Mucosa of stomach (tissue), 1 donor: Measurements from ENCODE around the gene MEOX1.

ENCODE experiments used
- H3K27me3 ChIP-seq: one replicate; pipeline ENCODE4 v1.7.0; 2013; ENCODE audit warnings: mild to moderate bottlenecking, low read length; ENCODE audit not compliant: control insufficient read depth, insufficient read depth
- H3K36me3 ChIP-seq: one replicate; pipeline ENCODE4 v1.7.0; 2013; ENCODE audit warnings: low read length; ENCODE audit not compliant: control insufficient read depth, insufficient read depth
- H3K4me1 ChIP-seq: one replicate; pipeline ENCODE4 v1.7.0; 2013; ENCODE audit warnings: mild to moderate bottlenecking, low read length; ENCODE audit not compliant: control insufficient read depth, insufficient read depth
- H3K4me3 ChIP-seq: one replicate; pipeline ENCODE4 v1.7.0; 2013; ENCODE audit warnings: low read length
- H3K9ac ChIP-seq: one replicate; pipeline ENCODE4 v1.7.0; 2013; ENCODE audit warnings: mild to moderate bottlenecking, low read length, moderate library complexity
- H3K9me3 ChIP-seq: one replicate; pipeline ENCODE4 v1.7.0; 2013; ENCODE audit warnings: mild to moderate bottlenecking, low read length, moderate library complexity; ENCODE audit not compliant: control insufficient read depth
- donor health status: Pancreatic carcinoma.

The MEOX1 gene

DNA sequence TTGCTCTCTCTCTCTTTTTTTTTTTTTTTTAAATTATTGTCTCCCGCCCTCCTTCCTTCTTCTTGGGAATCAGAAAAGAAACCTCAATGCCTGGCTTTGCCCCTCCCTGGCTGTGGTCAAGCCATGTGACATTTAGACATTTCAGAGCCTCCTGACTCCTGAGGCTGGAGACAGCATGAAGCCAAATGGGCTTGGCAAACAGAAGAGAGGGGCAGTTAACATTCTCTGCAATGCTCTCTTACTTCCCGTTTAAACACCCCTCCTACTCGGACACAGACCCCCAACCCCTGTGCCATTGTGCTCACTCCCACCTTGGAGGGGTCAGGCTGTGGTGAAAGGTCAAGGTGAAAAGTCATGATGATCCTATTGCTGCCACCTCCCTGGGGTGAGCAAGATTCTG lies 14.7 kb upstream of the MEOX1 start:
- no peak overlapping the region for H3K4me3 ChIP-seq
- peaks cover 11% of the 10 kb centered on the region for H3K4me1 ChIP-seq
- H3K27me3 ChIP-seq = no peaks in the 10 kb centered on the region
- H3K36me3 ChIP-seq = no peaks in the 10 kb centered on the region
- H3K9me3 ChIP-seq = no peaks in the 10 kb centered on the region
- H3K9ac ChIP-seq = no peak overlapping the region

GRCh38 chr17:43674394-43674793 lies 12.7 kb upstream of the MEOX1 start:
- H3K9me3 ChIP-seq = no peaks in the 10 kb centered on the region
- H3K4me3 ChIP-seq = no peak overlapping the region
- no peaks in the 10 kb centered on the region for H3K27me3 ChIP-seq
- H3K36me3 ChIP-seq = no peaks in the 10 kb centered on the region
- H3K4me1 ChIP-seq = peaks cover 29% of the 10 kb centered on the region
- H3K9ac ChIP-seq = no peak overlapping the region

DNA sequence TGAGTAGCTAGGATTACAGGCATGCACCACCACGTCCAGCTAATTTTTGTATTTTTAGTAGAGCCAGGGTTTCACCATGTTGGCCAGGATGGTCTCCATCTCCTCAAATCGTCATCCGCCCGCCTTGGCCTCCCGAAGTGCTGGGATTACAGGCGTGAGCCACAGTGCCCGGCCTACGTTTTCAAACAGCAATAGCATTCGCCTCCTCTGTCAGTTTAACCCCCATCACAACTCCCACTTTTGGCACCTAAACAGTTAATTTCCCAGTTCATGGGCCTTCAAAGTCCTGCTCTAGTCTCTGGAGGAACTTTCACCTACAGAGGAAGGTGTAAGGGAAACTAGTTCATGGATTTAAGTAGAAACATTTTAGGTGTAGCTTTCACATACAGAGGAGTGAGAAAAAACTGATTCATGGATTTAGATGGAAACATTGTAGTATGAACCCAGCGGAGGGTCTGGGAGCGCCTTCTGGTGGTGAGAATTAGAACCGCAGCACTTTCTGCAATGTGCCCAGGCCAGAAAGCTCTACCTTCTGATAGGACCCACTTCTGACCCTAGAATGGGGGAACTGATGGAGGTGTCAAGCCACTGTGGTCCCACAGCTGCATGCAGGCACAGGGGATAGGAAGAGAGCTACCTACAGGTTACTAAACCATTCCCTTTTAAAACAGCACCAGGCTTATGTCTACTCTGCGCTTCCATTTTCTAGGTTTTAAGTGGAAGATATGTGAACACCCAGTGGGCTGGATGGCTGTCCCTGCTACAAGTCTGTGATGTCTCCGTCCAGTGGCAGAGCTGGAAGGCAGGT lies 12.0 kb upstream of the MEOX1 start:
- no peaks in the 10 kb centered on the region for H3K36me3 ChIP-seq
- no peak overlapping the region for H3K4me3 ChIP-seq
- no peak overlapping the region for H3K9ac ChIP-seq
- H3K27me3 ChIP-seq = no peaks in the 10 kb centered on the region
- H3K4me1 ChIP-seq = peaks cover 32% of the 10 kb centered on the region
- no peaks in the 10 kb centered on the region for H3K9me3 ChIP-seq

DNA sequence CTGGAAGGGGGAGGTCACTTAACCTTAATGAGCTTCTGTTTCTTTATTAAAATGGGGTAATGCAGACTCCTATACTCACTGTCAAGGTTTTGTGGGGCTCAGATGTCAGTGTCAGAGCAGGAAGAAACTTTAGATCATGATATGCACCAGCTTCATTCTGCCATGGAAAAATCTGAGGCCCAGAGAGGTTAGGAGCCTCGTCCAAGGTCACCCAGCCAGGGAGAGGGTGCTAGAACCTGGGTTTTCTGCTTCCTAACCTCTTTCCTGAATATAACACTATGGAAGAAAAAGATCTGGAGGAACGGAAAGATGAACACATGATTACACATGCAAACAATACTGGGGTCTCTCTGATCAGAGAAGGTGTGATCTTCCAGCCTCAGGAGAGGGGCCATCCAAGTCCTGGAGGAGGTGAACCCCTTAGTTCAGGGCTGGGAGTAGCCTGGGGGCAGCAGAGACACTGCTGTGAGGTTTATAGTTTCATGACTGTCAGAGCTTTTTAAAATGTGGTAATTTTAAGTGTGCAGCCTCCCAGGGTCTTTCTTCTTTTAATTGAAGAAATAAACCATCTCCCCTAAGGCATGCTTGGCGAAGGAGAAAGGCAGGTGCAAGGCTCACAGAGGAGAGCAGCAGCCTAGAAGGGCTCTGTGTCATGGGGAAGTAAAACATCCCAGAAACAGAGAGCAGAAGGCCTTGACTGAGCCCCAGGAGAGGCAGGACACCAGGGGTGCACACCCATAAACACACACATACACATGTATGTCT lies 10.2 kb upstream of the MEOX1 start:
- H3K36me3 ChIP-seq = no peaks in the 10 kb centered on the region
- no peak overlapping the region for H3K9ac ChIP-seq
- no peaks in the 10 kb centered on the region for H3K27me3 ChIP-seq
- no peak overlapping the region for H3K4me3 ChIP-seq
- H3K4me1 ChIP-seq = peaks cover 24% of the 10 kb centered on the region
- H3K9me3 ChIP-seq = no peaks in the 10 kb centered on the region

DNA sequence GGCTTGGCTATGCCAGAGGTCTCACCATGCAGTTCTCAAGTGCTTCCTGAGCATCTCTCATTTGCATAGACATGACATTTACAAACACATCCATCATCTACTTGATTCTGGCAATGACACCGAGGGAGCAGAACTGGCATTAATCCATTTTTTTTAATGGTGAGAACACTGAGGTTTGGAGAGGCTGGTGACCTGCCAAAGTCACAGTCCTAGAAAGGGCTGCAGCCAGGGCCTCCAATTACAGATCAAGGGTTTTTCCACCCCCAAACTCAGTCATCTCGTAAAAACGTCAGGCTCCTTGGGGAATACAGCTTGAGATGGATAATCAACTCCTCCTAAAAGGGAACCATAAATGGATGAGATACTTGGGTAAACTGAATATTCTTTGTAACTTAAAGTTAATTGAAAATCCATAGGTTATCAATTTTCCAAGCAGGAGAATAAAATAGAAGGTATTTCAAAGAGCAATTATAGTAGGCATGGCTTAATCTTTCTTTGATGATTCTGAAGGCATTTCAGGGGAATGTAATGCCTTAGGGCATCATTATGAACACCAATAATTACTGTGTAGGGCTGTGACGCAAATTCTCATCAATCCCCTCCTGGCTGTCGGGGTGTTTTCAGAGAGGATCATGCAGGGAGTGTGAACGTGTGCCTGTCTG lies 9.4 kb upstream of the MEOX1 start:
- no peak overlapping the region for H3K4me3 ChIP-seq
- no peaks in the 10 kb centered on the region for H3K27me3 ChIP-seq
- peak overlapping the region; percentile 48 for H3K9ac ChIP-seq
- no peaks in the 10 kb centered on the region for H3K36me3 ChIP-seq
- peaks cover 25% of the 10 kb centered on the region for H3K4me1 ChIP-seq
- H3K9me3 ChIP-seq = no peaks in the 10 kb centered on the region

- Histone ChIP-seq H3K4me3 (no peak overlapping the region), H3K9me3 (no peaks in the 10 kb centered on the region), H3K9ac (peak overlapping the region; percentile 48), H3K4me1 (peaks cover 30% of the 10 kb centered on the region), H3K36me3 (no peaks in the 10 kb centered on the region), H3K27me3 (no peaks in the 10 kb centered on the region)
Measured at GRCh38 chr17:43670645-43671030, 8.9 kb upstream of the MEOX1 start.

GRCh38 chr17:43669971-43670644 lies 8.4 kb upstream of the MEOX1 start:
- peak overlapping the region; percentile 48 for H3K9ac ChIP-seq
- H3K36me3 ChIP-seq = no peaks in the 10 kb centered on the region
- H3K9me3 ChIP-seq = no peaks in the 10 kb centered on the region
- H3K4me1 ChIP-seq = peaks cover 33% of the 10 kb centered on the region
- H3K27me3 ChIP-seq = no peaks in the 10 kb centered on the region
- H3K4me3 ChIP-seq = no peak overlapping the region

DNA sequence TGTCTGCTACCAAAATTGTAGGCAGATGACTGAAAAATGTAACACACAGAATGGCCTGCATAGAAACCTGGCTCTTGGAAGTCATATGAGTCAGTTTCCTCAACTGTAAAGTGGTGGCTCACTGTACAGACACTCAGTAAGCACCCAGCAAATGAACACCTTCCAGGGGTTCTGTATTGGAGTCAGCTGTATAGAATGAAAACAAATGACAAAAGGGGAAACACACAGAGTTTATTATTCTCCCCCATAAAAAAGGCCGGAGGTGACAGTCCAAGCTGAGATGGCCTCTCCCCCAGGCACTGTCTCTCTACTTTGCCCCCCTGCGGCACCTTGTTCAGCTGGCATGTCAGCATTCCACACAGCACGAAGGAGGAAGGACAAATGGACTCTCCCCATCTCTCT lies 6.2 kb upstream of the MEOX1 start:
- H3K9ac ChIP-seq = no peak overlapping the region
- no peak overlapping the region for H3K4me3 ChIP-seq
- no peaks in the 10 kb centered on the region for H3K36me3 ChIP-seq
- H3K4me1 ChIP-seq = peaks cover 30% of the 10 kb centered on the region
- H3K9me3 ChIP-seq = no peaks in the 10 kb centered on the region
- no peaks in the 10 kb centered on the region for H3K27me3 ChIP-seq

DNA sequence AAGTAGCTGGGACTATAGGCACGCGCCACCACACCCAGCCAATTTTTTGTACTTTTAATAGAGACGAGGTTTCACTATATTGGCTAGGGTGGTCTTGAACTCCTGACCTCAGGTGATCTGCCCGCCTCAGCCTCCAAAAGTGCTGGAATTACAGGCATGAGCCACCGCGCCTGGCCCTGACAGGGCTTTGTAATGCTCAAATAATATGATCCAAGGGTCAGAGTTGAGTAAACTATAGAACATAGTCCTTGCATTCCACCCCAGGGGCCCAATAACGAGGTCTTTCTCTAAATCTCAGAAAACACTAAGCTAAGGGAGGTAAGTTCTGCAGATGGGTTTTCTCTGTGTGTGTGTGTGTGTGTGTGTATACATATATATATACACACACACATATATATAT lies 5.8 kb upstream of the MEOX1 start:
- H3K4me1 ChIP-seq = peaks cover 30% of the 10 kb centered on the region
- H3K4me3 ChIP-seq = no peak overlapping the region
- H3K27me3 ChIP-seq = no peaks in the 10 kb centered on the region
- no peaks in the 10 kb centered on the region for H3K36me3 ChIP-seq
- no peaks in the 10 kb centered on the region for H3K9me3 ChIP-seq
- no peak overlapping the region for H3K9ac ChIP-seq

GRCh38 chr17:43665937-43666236 lies 4.2 kb upstream of the MEOX1 start:
- Histone ChIP-seq H3K4me1 (peaks cover 27% of the 10 kb centered on the region), H3K27me3 (no peaks in the 10 kb centered on the region), H3K9ac (no peak overlapping the region), H3K4me3 (no peak overlapping the region), H3K9me3 (no peaks in the 10 kb centered on the region), H3K36me3 (no peaks in the 10 kb centered on the region)

DNA sequence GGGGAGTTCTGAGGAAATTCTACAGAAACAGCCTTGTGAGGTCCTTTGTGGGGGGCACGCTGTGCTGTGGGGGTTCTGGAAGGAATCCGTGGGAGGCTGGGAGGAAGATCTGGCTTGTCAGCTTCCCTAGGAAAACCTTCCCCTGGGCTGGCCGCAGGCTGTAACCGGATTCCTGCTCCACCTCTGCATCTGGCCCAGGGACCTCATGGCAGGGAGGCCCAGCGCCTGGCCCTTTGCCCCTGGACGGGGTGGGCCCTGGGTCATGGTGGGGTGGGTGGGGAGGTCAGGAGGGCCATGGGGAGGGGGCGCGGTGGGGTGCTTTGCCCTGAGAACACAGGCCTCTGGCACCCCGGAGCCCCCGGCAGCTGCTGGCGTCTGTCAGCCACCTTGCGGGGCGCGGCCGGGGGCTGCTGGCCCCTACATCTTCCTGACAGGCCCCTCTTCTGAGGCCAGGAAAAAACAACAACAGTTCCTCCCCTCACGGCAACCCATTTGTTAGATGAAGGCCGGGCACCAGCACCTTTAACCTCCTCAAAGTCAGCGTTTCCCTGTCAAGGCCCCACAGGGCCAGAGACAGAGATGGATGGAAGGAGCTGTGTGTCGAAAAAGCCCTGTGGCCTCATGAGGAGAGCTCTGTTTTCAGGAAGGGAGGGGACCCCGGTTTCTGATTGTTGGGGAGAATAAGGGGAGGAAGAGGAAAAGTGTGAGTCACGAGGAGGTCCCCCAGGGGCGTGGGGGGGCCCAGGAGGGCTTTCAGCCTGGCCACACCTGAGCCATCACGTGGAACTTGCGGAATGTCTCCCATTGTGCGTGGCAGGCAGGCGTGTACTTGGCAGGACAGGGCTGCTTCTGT lies 3.6 kb upstream of the MEOX1 start:
- Histone ChIP-seq H3K4me1 (peaks cover 21% of the 10 kb centered on the region), H3K36me3 (no peaks in the 10 kb centered on the region), H3K27me3 (peaks cover 2% of the 10 kb centered on the region), H3K9ac (no peak overlapping the region), H3K4me3 (no peak overlapping the region), H3K9me3 (no peaks in the 10 kb centered on the region)
